Measurements from ENCODE around the gene MAN1C1.
"Not testable (repeated sequence)": the region's sequence is repeated elsewhere in the genome, so short reads cannot be mapped to it uniquely, and the experiment has no call there.

The MAN1C1 gene

GRCh38 chr1:25654109-25654660 lies 37.6 kb downstream of the MAN1C1 start:
- H3K4me1 ChIP-seq (ENCODE audit: control insufficient read depth, insufficient read depth, low read length, poor library complexity, severe bottlenecking) = peaks cover 2% of the 10 kb centered on the region
- H3K27ac ChIP-seq (ENCODE audit: insufficient read depth, low read length, poor library complexity, severe bottlenecking) = no peak overlapping the region
- H3K9me3 ChIP-seq (ENCODE audit: control insufficient read depth, low read length) = no peaks in the 10 kb centered on the region
- H3K27me3 ChIP-seq (replicated peaks; ENCODE audit: control insufficient read depth, insufficient read depth, low read length, poor library complexity, severe bottlenecking) = no peaks in the 10 kb centered on the region
- no peaks in the 10 kb centered on the region for H3K36me3 ChIP-seq (ENCODE audit: control insufficient read depth, insufficient read depth, low read length)
- no peak overlapping the region for H3K4me3 ChIP-seq (ENCODE audit: insufficient read depth, low read depth, low read length, poor library complexity, severe bottlenecking)
- no peak for DNase-seq

GRCh38 chr1:25657121-25657882 lies 40.7 kb downstream of the MAN1C1 start:
- H3K9me3 ChIP-seq (ENCODE audit: control insufficient read depth, low read length) = no peaks in the 10 kb centered on the region
- no peaks in the 10 kb centered on the region for H3K36me3 ChIP-seq (ENCODE audit: control insufficient read depth, insufficient read depth, low read length)
- H3K27ac ChIP-seq (ENCODE audit: insufficient read depth, low read length, poor library complexity, severe bottlenecking) = no peak overlapping the region
- no peak for DNase-seq
- no peak overlapping the region for H3K4me3 ChIP-seq (ENCODE audit: insufficient read depth, low read depth, low read length, poor library complexity, severe bottlenecking)
- no peaks in the 10 kb centered on the region for H3K4me1 ChIP-seq (ENCODE audit: control insufficient read depth, insufficient read depth, low read length, poor library complexity, severe bottlenecking)
- H3K27me3 ChIP-seq (replicated peaks; ENCODE audit: control insufficient read depth, insufficient read depth, low read length, poor library complexity, severe bottlenecking) = no peaks in the 10 kb centered on the region

GRCh38 chr1:25657883-25658760 lies 41.5 kb downstream of the MAN1C1 start:
- no peaks in the 10 kb centered on the region for H3K4me1 ChIP-seq (ENCODE audit: control insufficient read depth, insufficient read depth, low read length, poor library complexity, severe bottlenecking)
- no peak for DNase-seq
- H3K9me3 ChIP-seq (ENCODE audit: control insufficient read depth, low read length) = no peaks in the 10 kb centered on the region
- no peak overlapping the region for H3K27ac ChIP-seq (ENCODE audit: insufficient read depth, low read length, poor library complexity, severe bottlenecking)
- no peaks in the 10 kb centered on the region for H3K36me3 ChIP-seq (ENCODE audit: control insufficient read depth, insufficient read depth, low read length)
- no peak overlapping the region for H3K4me3 ChIP-seq (ENCODE audit: insufficient read depth, low read depth, low read length, poor library complexity, severe bottlenecking)
- no peaks in the 10 kb centered on the region for H3K27me3 ChIP-seq (replicated peaks; ENCODE audit: control insufficient read depth, insufficient read depth, low read length, poor library complexity, severe bottlenecking)

- H3K4me1 ChIP-seq (ENCODE audit: control insufficient read depth, insufficient read depth, low read length, poor library complexity, severe bottlenecking) = no peaks in the 10 kb centered on the region
- H3K27ac ChIP-seq (ENCODE audit: insufficient read depth, low read length, poor library complexity, severe bottlenecking) = no peak overlapping the region
- no peaks in the 10 kb centered on the region for H3K27me3 ChIP-seq (replicated peaks; ENCODE audit: control insufficient read depth, insufficient read depth, low read length, poor library complexity, severe bottlenecking)
- no peaks in the 10 kb centered on the region for H3K36me3 ChIP-seq (ENCODE audit: control insufficient read depth, insufficient read depth, low read length)
- H3K9me3 ChIP-seq (ENCODE audit: control insufficient read depth, low read length) = no peaks in the 10 kb centered on the region
- DNase-seq = no peak
- H3K4me3 ChIP-seq (ENCODE audit: insufficient read depth, low read depth, low read length, poor library complexity, severe bottlenecking) = no peak overlapping the region
Observed at GRCh38 chr1:25658791-25659431, 42.3 kb downstream of the MAN1C1 start.

- Histone ChIP-seq H3K4me3 (ENCODE audit: insufficient read depth, low read depth, low read length, poor library complexity, severe bottlenecking) (no peak overlapping the region), H3K4me1 (ENCODE audit: control insufficient read depth, insufficient read depth, low read length, poor library complexity, severe bottlenecking) (no peaks in the 10 kb centered on the region), H3K27me3 (replicated peaks; ENCODE audit: control insufficient read depth, insufficient read depth, low read length, poor library complexity, severe bottlenecking) (no peaks in the 10 kb centered on the region), H3K27ac (ENCODE audit: insufficient read depth, low read length, poor library complexity, severe bottlenecking) (no peak overlapping the region), H3K36me3 (ENCODE audit: control insufficient read depth, insufficient read depth, low read length) (no peaks in the 10 kb centered on the region), H3K9me3 (ENCODE audit: control insufficient read depth, low read length) (no peaks in the 10 kb centered on the region)
- no peak for DNase-seq
Observed at GRCh38 chr1:25661043-25661815, 44.6 kb downstream of the MAN1C1 start.

GRCh38 chr1:25662061-25662460 lies 45.5 kb downstream of the MAN1C1 start:
- Histone ChIP-seq H3K4me3 (ENCODE audit: insufficient read depth, low read depth, low read length, poor library complexity, severe bottlenecking) (no peak overlapping the region), H3K36me3 (ENCODE audit: control insufficient read depth, insufficient read depth, low read length) (no peaks in the 10 kb centered on the region), H3K9me3 (ENCODE audit: control insufficient read depth, low read length) (no peaks in the 10 kb centered on the region), H3K4me1 (ENCODE audit: control insufficient read depth, insufficient read depth, low read length, poor library complexity, severe bottlenecking) (no peaks in the 10 kb centered on the region), H3K27ac (ENCODE audit: insufficient read depth, low read length, poor library complexity, severe bottlenecking) (no peak overlapping the region), H3K27me3 (replicated peaks; ENCODE audit: control insufficient read depth, insufficient read depth, low read length, poor library complexity, severe bottlenecking) (no peaks in the 10 kb centered on the region)
- no peak for DNase-seq

- not testable (repeated sequence) for H3K9me3 ChIP-seq (ENCODE audit: control insufficient read depth, low read length); H3K27ac ChIP-seq (ENCODE audit: insufficient read depth, low read length, poor library complexity, severe bottlenecking); H3K4me1 ChIP-seq (ENCODE audit: control insufficient read depth, insufficient read depth, low read length, poor library complexity, severe bottlenecking); DNase-seq; H3K4me3 ChIP-seq (ENCODE audit: insufficient read depth, low read depth, low read length, poor library complexity, severe bottlenecking); H3K36me3 ChIP-seq (ENCODE audit: control insufficient read depth, insufficient read depth, low read length); H3K27me3 ChIP-seq (replicated peaks; ENCODE audit: control insufficient read depth, insufficient read depth, low read length, poor library complexity, severe bottlenecking)
Observed at GRCh38 chr1:25662959-25663358, 46.4 kb downstream of the MAN1C1 start.

- Histone ChIP-seq H3K27me3 (replicated peaks; ENCODE audit: control insufficient read depth, insufficient read depth, low read length, poor library complexity, severe bottlenecking) (no peaks in the 10 kb centered on the region), H3K9me3 (ENCODE audit: control insufficient read depth, low read length) (no peaks in the 10 kb centered on the region), H3K4me1 (ENCODE audit: control insufficient read depth, insufficient read depth, low read length, poor library complexity, severe bottlenecking) (no peaks in the 10 kb centered on the region), H3K27ac (ENCODE audit: insufficient read depth, low read length, poor library complexity, severe bottlenecking) (no peak overlapping the region), H3K4me3 (ENCODE audit: insufficient read depth, low read depth, low read length, poor library complexity, severe bottlenecking) (no peak overlapping the region), H3K36me3 (ENCODE audit: control insufficient read depth, insufficient read depth, low read length) (no peaks in the 10 kb centered on the region)
- no peak for DNase-seq
Observed at GRCh38 chr1:25664357-25665199, 48.0 kb downstream of the MAN1C1 start.

GRCh38 chr1:25666460-25666859 lies 49.9 kb downstream of the MAN1C1 start:
- no peaks in the 10 kb centered on the region for H3K27me3 ChIP-seq (replicated peaks; ENCODE audit: control insufficient read depth, insufficient read depth, low read length, poor library complexity, severe bottlenecking)
- H3K9me3 ChIP-seq (ENCODE audit: control insufficient read depth, low read length) = no peaks in the 10 kb centered on the region
- no peaks in the 10 kb centered on the region for H3K4me1 ChIP-seq (ENCODE audit: control insufficient read depth, insufficient read depth, low read length, poor library complexity, severe bottlenecking)
- DNase-seq = no peak
- no peak overlapping the region for H3K27ac ChIP-seq (ENCODE audit: insufficient read depth, low read length, poor library complexity, severe bottlenecking)
- no peaks in the 10 kb centered on the region for H3K36me3 ChIP-seq (ENCODE audit: control insufficient read depth, insufficient read depth, low read length)
- no peak overlapping the region for H3K4me3 ChIP-seq (ENCODE audit: insufficient read depth, low read depth, low read length, poor library complexity, severe bottlenecking)

Data from effector memory CD4-positive, alpha-beta T cell (primary cell).